HepG2 (cell line): ENCODE data around the gene VASN. TPM values are rescaled to one million over a fixed set of nuclear protein-coding genes. Genes with fewer than 3 reads are reported as not detected.

Experiments
- ATAC-seq: fragments of 200-7000 bp; cut with Tn5 transposase; 3 replicates; pipeline ENCODE4 v1.9.1; 2020; ENCODE audit warnings: mild to moderate bottlenecking, moderate library complexity
- BruUV-seq: library from RNA; stranded (reverse); fragments of 400-500 nt; replicated peaks from 2 replicates; lab custom pipeline; 2021; lab: Mats Ljungman, UMichigan
- CTCF ChIA-PET: fragments of 300-600 bp; formaldehyde crosslinking; extraction: SDS; loops from one replicate; lab custom pipeline; 2021; ENCODE audit warnings: low total read pairs, inconsistent platforms, low intra/inter-chr PET ratio; lab: Yijun Ruan, JAX
- POLR2A ChIA-PET: fragments of 350-600 bp; sonication (Branson Sonifier 250); formaldehyde crosslinking; loops from one replicate; lab custom pipeline; 2020; ENCODE audit warnings: antibody characterized with exemption, inconsistent platforms; lab: Yijun Ruan, JAX
- DNase-seq: peaks from one replicate; pipeline ENCODE4 v3.0.0-alpha.2; 2015; ENCODE audit warnings: low spot score
- FAIRE-seq: peaks from 3 replicates; lab custom pipeline; 2011; peaks lifted over from hg19 to GRCh38; lab: Jason Lieb, UNC
- H2AFZ ChIP-seq: one replicate; pipeline ENCODE4 v1.6.1; 2011; ENCODE audit warnings: low read length, inconsistent platforms
- H3K27ac ChIP-seq: fragments of 300-600 bp; 3 replicates; pipeline ENCODE4 v1.8.0; 2011; ENCODE audit warnings: mixed run types, mild to moderate bottlenecking, mixed read lengths, low read length, inconsistent platforms; ENCODE audit not compliant: insufficient read depth; ENCODE audit errors: extremely low read length
- H3K27me3 ChIP-seq, 2 experiments: fragments of 200-600 bp in 1 of 2; 2 replicates in 1 of 2; 3 replicates in 1 of 2; pipeline versions ENCODE4 v1.6.0 to v1.8.0; 2011; ENCODE audit warnings: low read length in 2 of 2, mild to moderate bottlenecking in 2 of 2, moderate library complexity in 2 of 2, inconsistent platforms in 1 of 2; ENCODE audit not compliant: insufficient read depth in 2 of 2, control insufficient read depth in 1 of 2
- H3K36me3 ChIP-seq, 2 experiments: fragments of 200-600 bp in 1 of 2; replicated peaks in 1 of 2; 2 replicates in 1 of 2; 3 replicates in 1 of 2; pipeline versions ENCODE4 v1.5.1 to v1.8.0; 2011; ENCODE audit warnings: low read length in 2 of 2, inconsistent platforms in 1 of 2; ENCODE audit not compliant: insufficient read depth in 2 of 2, control insufficient read depth in 1 of 2
- H3K4me1 ChIP-seq: 2 replicates; pipeline ENCODE4 v1.5.1; 2012; ENCODE audit warnings: low read length, inconsistent platforms; ENCODE audit not compliant: insufficient read depth
- H3K4me2 ChIP-seq: 2 replicates; pipeline ENCODE4 v1.6.0; 2011; ENCODE audit warnings: low read depth, low read length, inconsistent platforms
- H3K4me3 ChIP-seq, 3 experiments: fragments of 200-600 bp in 1 of 3; sonication (generic), shearing (Covaris generic) in 1 of 3; replicated peaks in 1 of 3; 2 replicates each; pipeline ENCODE4 v1.5.1; 2011 to 2016; ENCODE audit warnings: low read length in 3 of 3, inconsistent platforms in 2 of 3, low read depth in 2 of 3, mild to moderate bottlenecking in 2 of 3, control low read depth in 1 of 3, mixed read lengths in 1 of 3; ENCODE audit not compliant: insufficient read depth in 1 of 3
- H3K79me2 ChIP-seq: one replicate; pipeline ENCODE4 v1.6.1; 2011; ENCODE audit warnings: low read length, inconsistent platforms; ENCODE audit not compliant: insufficient read depth
- H3K9ac ChIP-seq: 2 replicates; pipeline ENCODE4 v1.6.0; 2011; ENCODE audit warnings: mild to moderate bottlenecking, low read depth, low read length, inconsistent platforms; ENCODE audit not compliant: insufficient read depth
- H3K9me3 ChIP-seq: 2 replicates; pipeline ENCODE4 v1.5.1; 2012; ENCODE audit warnings: mild to moderate bottlenecking, low read length
- H4K20me1 ChIP-seq: 2 replicates; pipeline ENCODE4 v1.6.0; 2011; ENCODE audit warnings: inconsistent platforms, mild to moderate bottlenecking, low read length, moderate library complexity; ENCODE audit not compliant: insufficient read depth
- ATF3 ChIP-seq: sonication (generic); formaldehyde crosslinking; IDR thresholded peaks from 2 replicates; pipeline ENCODE4 v1.4.0; 2020; ENCODE audit warnings: missing genetic modification reagents
- NFE2L2 ChIP-seq: fragments of 150-350 bp; IDR thresholded peaks from 2 replicates; pipeline ENCODE4 v1.6.1; 2014; ENCODE audit warnings: low read length
- POLR2A ChIP-seq, 2 experiments: IDR thresholded peaks; 2 replicates each; pipeline ENCODE4 v1.6.1; 2011; ENCODE audit warnings: low read depth in 2 of 2, low read length in 2 of 2, mild to moderate bottlenecking in 1 of 2, moderate library complexity in 1 of 2; ENCODE audit not compliant: insufficient read depth in 1 of 2
- STAT5B ChIP-seq: sonication (generic); formaldehyde crosslinking; IDR thresholded peaks from 2 replicates; pipeline ENCODE4 v1.4.0; 2020; ENCODE audit warnings: missing genetic modification reagents
- TAF1 ChIP-seq: sonication (generic); formaldehyde crosslinking; IDR thresholded peaks from 2 replicates; pipeline ENCODE4 v1.4.0; 2020; ENCODE audit warnings: missing genetic modification reagents
- ZBTB2 ChIP-seq: sonication (generic); formaldehyde crosslinking; IDR thresholded peaks from 2 replicates; pipeline ENCODE4 v1.8.0; 2022; ENCODE audit warnings: low read depth, missing genetic modification reagents
- ZNF121 ChIP-seq: sonication (generic); formaldehyde crosslinking; IDR thresholded peaks from 2 replicates; pipeline ENCODE4 v1.5.0; 2020; ENCODE audit warnings: mild to moderate bottlenecking, missing genetic modification reagents
- WGBS: methylation state at CpG from one replicate; pipeline ENCODE4 v1.1.6; 2017; ENCODE audit warnings: low lambda C conversion rate; 5-methylcytosine and 5-hydroxymethylcytosine counted together
- in situ Hi-C: cut with HindIII; loops from 2 replicates; pipeline ENCODE4 v1.10.0; 2017; ENCODE audit warnings: low pct_unique_long_range_greater_than_20kb; ENCODE audit not compliant: extremely low pct_ligation_motif_present
- intact Hi-C: fragments of 100-400 bp; cut with micrococcal nuclease; formaldehyde crosslinking; loops from one replicate; pipeline ENCODE4 v1.10.0; 2022; ENCODE audit not compliant: unreplicated experiment
- polyA plus RNA-seq, 8 experiments: library from polyadenylated mRNA; depleted of rRNA in 3 of 8; stranded (reverse) in 7 of 8; unstranded in 1 of 8; fragments of >200 nt; fragmentation: Illumina TruSeq in 4 of 8; extraction: Trizol in 4 of 8; gene quantifications; 2 replicates each; pipeline versions ENCODE4 v1.2.1 to v1.2.3, GENCODE V29; 2011 to 2016; ENCODE audit warnings: low read depth in 4 of 8, missing spikeins in 1 of 8, mixed read lengths in 1 of 8; ENCODE audit not compliant: insufficient read depth in 1 of 8
- total RNA-seq, 5 experiments: library from RNA; depleted of rRNA; stranded (reverse); fragments of >200 nt; fragmentation: Illumina TruSeq; extraction: Trizol; gene quantifications; 2 replicates each; pipeline ENCODE4 v1.2.3, GENCODE V29; 2016; ENCODE audit warnings: low read depth in 1 of 5

Gene VASN
- total and polyA plus RNA-seq, 2 of the 13 experiments (the other 11 are each of a cell fraction or from before 2014, with no cell fraction given) = 8.4 to 18.2 TPM

- TF ChIP-seq ZBTB2 (no peak), NFE2L2 (peak; percentile 41; the same call in 1 of the 2 replicates), TAF1 (no peak)
Observed at GRCh38 chr16:4426722-4427372, 55.2 kb downstream of the VASN start (continued).

- ChIA-PET POLR2A (interaction anchor here (1.1 to 2.1 kb wide), 3 partner anchors 8 to 30 kb away, joined by 3 to 10 read pairs (median 4); no protein-coding TSS in a partner anchor), CTCF (no interaction called here)
- WGBS = 98% methylated on average over 7 of the region's 7 CpGs
- in situ Hi-C loops (no loop called here), intact Hi-C loops (loop anchor here (5.0 kb wide), 1 partner anchor 49 kb away; the partner anchor contains the start of gene HMOX2)
- no peak overlapping the region for H2AFZ ChIP-seq
- H3K9me3 ChIP-seq = no peaks in the 10 kb centered on the region
- TF ChIP-seq ZNF121 (CRISPR knock-in tag) (0 out of 2 replicates have a peak, but pooled peaks have one; percentile 41), ATF3 (no peak), POLR2A (IDR thresholded peaks at IDR 0.05; ENCODE audit: insufficient read depth in 1 of 2, low read depth in 2 of 2, low read length in 2 of 2) (peak in 1 of 2 experiments; percentile 31; a peak in 1 of 4 replicates), STAT5B (no peak)
- no peak overlapping the region for H3K9ac ChIP-seq
- no peak overlapping the region for H3K4me3 ChIP-seq
- H3K4me2 ChIP-seq = no peak overlapping the region
- H3K4me1 ChIP-seq = peaks cover 34% of the 10 kb centered on the region
- FAIRE-seq (no peak), ATAC-seq (no peak), DNase-seq (no peak)
- H3K27me3 ChIP-seq = no peaks in the 10 kb centered on the region; a peak in 1 of 5 replicates
- BruUV-seq = no TSS peak
- peaks cover 5 to 9% of the 10 kb centered on the region in 2 experiments; a peak in 3 of 5 replicates for H3K36me3 ChIP-seq
- no peak overlapping the region for H3K27ac ChIP-seq
- peaks cover 49% of the 10 kb centered on the region for H3K79me2 ChIP-seq
- H4K20me1 ChIP-seq = 0 out of 2 replicates have a peak, but pooled peaks cover 4% of the 10 kb centered on the region
Observed at GRCh38 chr16:4428500-4428899, 56.9 kb downstream of the VASN start.
